Hematopoietic multipotent progenitor cell (in vitro differentiated cells): ENCODE measurements around the gene CFAP20DC. TPM values are rescaled to one million over a fixed set of nuclear protein-coding genes. Genes with fewer than 3 reads are reported as not detected.
"Not testable (repeated sequence)": the region's sequence is repeated elsewhere in the genome, so short reads cannot be mapped to it uniquely, and the experiment has no call there.

Experiments used
- DNase-seq, 3 donors: peaks; one replicate each; pipeline ENCODE4 v3.0.0-alpha.2; 2011 to 2015; ENCODE audit warnings: low read depth in 2 of 3, low spot score in 2 of 3
- total RNA-seq: library from RNA; depleted of rRNA; stranded (reverse); fragments of >200 nt; gene quantifications from one replicate; pipeline ENCODE4 v1.2.3, GENCODE V29; 2012

The CFAP20DC gene
- 1.1 TPM for total RNA-seq

- DNase-seq = peak; percentile 75 to 96 (median 95)
Observed at GRCh38 chr3:59049671-59050331, at the start of gene CFAP20DC. Gene CFAP20DC (minus strand): TSS chr3:59050025. CDS start chr3:59049631, 394 bp downstream.

GRCh38 chr3:59098516-59098915 is 48.7 kb upstream of the CFAP20DC start:
- DNase-seq = not testable (repeated sequence)

- DNase-seq = no peak
Observed at GRCh38 chr3:59094446-59094845, 44.6 kb upstream of the CFAP20DC start.

DNA sequence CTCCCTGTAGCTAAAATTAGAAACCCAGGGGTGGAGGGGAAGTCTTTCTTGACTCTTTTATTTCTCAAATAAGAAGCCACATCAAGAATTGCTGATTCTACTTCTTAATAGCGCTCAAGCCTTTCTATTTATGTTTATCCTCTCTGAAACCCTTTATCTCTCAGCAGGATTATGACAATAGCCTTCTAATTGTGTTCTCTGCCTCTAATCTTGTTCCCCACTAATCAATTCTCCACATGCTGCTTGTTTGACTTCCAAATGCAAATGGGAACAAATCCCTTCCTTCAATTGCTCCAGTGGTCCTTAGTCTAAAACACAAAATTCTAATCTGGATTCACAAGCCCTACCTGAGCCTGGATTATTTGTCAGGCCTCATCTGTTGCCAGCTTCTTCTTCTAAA is 43.7 kb upstream of the CFAP20DC start:
- no peak for DNase-seq

- no peak for DNase-seq
Observed at GRCh38 chr3:59088761-59089160, 38.9 kb upstream of the CFAP20DC start.

DNA sequence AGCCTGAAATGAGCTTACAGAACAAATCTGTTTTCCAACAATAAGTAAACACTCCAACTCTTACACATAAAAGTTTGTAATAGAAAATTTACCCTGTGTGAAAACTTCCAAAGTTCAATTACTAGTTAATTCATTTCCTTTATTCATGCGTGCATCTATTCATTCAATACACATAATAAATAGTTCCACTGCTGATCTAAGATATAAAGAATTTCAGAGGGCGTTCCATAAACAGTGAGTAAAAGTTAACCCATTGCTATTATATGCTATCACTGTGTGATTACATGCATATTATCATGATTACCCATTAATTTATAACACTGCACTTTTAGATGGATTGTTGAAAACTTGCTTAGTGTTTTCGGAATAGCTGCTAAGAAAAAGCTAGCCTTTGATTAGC is 36.2 kb upstream of the CFAP20DC start:
- DNase-seq = no peak

DNA sequence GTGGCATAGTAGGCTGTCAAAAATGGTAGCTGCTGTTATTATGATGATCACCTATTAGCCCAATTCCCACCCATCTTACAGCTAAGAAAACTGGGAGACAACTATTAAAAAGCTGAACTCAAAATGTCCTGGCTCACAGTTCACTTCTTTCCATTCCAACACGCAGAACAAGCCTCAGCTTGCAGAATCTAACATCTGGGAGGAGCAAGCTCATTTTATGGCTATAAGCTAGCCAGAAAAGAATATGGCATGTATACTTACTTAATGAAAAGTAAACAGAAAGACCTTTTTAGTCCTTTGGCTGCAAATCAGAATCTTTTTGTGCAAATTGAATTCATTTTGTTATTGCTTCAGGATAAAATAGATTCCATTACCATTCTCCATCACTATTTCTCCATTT is 34.8 kb upstream of the CFAP20DC start:
- DNase-seq = no peak

DNA sequence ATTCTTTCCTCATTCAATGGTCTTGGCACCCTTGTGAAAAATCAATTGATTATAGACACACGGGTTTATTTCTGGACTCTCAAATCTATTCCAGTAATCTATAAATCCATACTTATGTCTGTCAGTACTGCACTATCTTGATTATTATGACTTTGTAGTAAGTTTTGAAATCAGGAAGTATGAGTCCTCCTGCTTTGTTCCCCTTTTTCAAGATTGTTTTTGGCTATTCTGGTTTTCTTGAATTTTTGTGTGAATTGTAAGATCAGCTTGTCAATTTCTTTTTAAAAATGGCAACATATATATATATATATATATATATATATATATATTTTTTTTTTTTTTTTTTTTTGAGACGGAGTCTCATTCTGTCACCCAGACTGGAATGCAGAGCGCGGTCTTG is 32.3 kb upstream of the CFAP20DC start:
- peak in 2 of 3 donors; percentile 9 to 63 for DNase-seq

DNA sequence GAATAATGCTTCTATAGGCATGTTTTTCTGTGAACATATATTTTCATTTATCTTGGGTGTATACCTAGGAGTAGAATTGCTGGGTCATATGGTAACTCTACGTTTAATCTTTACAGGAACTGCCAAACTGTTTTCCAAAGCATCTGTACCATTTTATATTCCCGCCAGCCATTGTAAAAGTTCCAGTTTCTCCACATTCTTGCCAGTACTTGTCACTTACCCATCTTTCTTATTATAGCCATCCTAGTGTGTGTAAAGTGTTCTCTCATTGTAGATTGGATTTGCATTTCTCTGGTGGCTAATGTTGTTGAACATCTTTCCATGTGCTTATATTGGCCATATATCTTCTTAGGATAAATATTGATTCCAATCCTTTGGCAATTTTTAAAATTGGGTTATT is 31.2 kb upstream of the CFAP20DC start:
- no peak for DNase-seq

DNA sequence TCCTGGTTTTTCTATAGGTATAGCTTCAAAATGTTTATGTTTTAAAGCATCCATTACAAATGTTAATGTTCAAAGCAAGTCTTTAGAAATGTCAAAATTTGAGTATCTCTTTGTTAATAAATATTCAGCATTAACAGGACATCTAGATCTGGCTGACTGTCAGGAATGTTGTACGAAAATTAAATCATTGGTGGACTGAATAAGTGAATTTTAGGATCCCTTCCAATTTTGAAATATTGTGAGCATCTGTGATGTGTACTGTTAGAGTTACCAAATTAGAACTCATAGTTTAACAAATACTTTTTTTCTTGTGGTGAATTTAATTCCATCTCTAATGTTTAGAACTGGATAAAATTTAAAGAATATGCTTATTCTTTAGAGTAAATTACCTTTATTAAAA is 30.1 kb upstream of the CFAP20DC start:
- DNase-seq = no peak

GRCh38 chr3:59074764-59075163 is 24.9 kb upstream of the CFAP20DC start:
- DNase-seq = no peak

DNA sequence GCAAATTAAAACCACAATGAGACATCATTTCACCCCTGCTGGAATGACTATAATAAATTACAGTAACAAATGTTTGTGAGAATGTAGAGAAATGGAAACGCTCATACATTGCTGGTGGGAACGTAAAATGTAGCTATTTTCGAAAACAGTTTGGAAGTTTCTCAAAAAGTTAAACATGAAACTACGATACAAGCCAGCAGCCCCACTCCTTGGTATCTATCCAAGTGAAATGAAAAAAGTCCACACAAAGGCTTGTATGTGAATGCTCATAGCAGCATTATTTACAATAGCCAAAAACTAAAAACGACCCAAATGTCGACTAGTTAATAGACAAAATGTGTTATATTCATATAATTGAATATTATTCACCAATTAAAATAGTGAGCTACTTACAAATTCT is 22.9 kb upstream of the CFAP20DC start:
- DNase-seq = peak in 1 of 3 donors; percentile 27

- no peak for DNase-seq
Observed at GRCh38 chr3:59069838-59070237, 20.0 kb upstream of the CFAP20DC start.

GRCh38 chr3:59065240-59065639 is 15.4 kb upstream of the CFAP20DC start:
- no peak for DNase-seq

GRCh38 chr3:59064728-59065127 is 14.9 kb upstream of the CFAP20DC start:
- DNase-seq = no peak

DNA sequence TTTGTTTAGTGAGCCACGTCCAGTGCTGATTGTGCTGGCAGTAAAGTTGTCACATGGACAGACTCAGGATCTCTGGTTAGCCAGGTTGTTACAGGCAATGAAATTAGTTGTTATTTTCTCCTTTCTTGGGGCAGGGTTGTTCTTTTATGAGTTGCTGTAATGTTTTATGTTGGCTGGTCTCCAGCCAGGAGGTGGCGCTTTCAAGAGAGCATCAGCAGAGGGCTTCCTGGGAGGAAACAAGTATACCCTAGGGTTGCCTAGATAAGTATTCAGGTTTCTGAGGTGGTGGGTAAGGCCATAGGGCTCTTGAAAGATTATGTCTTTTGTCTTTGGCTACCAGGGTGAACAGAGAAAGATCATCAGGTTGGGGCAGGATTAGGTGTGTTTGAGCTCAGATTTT is 14.5 kb upstream of the CFAP20DC start:
- DNase-seq = peak in 1 of 3 donors; percentile 19

- DNase-seq = peak in 2 of 3 donors; percentile 27 to 81
Observed at GRCh38 chr3:59056706-59057105, 6.9 kb upstream of the CFAP20DC start.

- peak in 2 of 3 donors; percentile 45 to 79 for DNase-seq
Observed at GRCh38 chr3:59052803-59053411, 3.1 kb upstream of the CFAP20DC start.

DNA sequence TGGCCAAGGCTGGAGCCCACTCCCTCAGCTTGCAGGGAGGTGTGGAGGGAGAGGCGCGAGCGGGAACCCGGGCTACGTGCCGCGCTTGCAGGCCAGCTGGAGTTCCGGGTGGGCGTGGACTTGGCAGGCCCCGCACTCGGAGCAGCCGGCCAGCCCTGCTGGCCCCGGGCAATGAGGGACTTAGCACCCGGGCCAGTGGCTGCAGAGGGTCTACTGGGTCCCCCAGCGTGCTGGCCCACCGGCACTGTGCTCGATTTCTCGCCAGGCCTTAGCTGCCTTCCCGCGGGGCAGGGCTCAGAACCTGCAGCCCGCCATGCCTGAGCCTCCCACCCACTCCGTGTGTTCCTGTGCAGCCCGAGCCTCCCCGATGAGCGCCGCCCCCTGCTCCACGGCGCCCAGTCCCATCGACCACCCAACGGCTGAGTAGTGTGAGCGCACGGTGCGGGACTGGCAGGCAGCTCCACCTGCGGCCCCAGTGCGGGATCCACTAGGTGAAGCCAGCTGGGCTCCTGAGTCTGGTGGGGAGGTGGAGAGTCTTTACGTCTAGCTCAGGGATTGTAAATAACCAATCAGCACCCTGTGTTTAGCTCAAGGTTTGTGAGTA is 1.1 kb upstream of the CFAP20DC start:
- not testable (repeated sequence) for DNase-seq

DNA sequence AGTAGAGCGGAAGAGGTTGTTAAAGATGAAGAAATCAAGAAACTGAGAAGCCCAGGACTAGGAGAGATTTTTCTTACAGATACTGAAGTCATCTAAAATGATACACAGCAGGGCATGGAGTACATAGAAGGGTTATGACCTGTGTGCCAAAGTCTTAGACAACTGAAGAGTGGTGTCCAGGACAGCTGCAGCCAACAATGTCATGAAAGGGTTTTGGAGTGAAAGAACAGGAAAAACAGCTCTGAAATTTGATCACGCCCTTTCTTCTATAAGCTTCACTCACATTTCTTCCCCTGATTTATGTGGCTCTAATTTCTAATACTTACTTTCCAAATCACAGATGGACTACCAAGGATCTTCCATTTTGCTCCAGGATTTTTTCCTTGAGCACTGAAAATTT is 3.0 kb downstream of the CFAP20DC start:
- no peak for DNase-seq

- no peak for DNase-seq
Observed at GRCh38 chr3:59043391-59043790, 6.4 kb downstream of the CFAP20DC start.

- no peak for DNase-seq
Observed at GRCh38 chr3:59040902-59041301, 8.9 kb downstream of the CFAP20DC start.
